Glomerular visceral epithelial cell (primary cell): ENCODE results near the gene MCM3.
A peak's percentile ranks its signal among the peaks of the same experiment; 100 is the strongest.

Experiments used
- DNase-seq: peaks from one replicate; pipeline ENCODE4 v3.0.0-alpha.2; 2016; ENCODE audit errors: extremely low spot score

MCM3 gene

GRCh38 chr6:52284460-52285176 lies at the start of gene MCM3:
MCM3 (minus strand) TSS chr6:52284742; CDS start chr6:52284674, 68 bp downstream.
- peak; percentile 100 for DNase-seq

GRCh38 chr6:52333840-52334200 lies 49.3 kb upstream of the MCM3 start:
- DNase-seq = no peak

GRCh38 chr6:52331793-52332457 lies 47.4 kb upstream of the MCM3 start:
- no peak for DNase-seq

- DNase-seq = no peak
Observed at GRCh38 chr6:52330470-52330869, 45.9 kb upstream of the MCM3 start.

- DNase-seq = no peak
Observed at GRCh38 chr6:52328729-52329128, 44.2 kb upstream of the MCM3 start.

GRCh38 chr6:52328303-52328662 lies 43.7 kb upstream of the MCM3 start:
- no peak for DNase-seq

GRCh38 chr6:52326540-52327364 lies 42.2 kb upstream of the MCM3 start:
- DNase-seq = peak; percentile 24

GRCh38 chr6:52325695-52326471 lies 41.3 kb upstream of the MCM3 start:
- DNase-seq = no peak

- no peak for DNase-seq
Observed at GRCh38 chr6:52324189-52324588, 39.6 kb upstream of the MCM3 start.

GRCh38 chr6:52317841-52318581 lies 33.5 kb upstream of the MCM3 start:
- peak; percentile 25 for DNase-seq

- DNase-seq = no peak
Observed at GRCh38 chr6:52317211-52317610, 32.7 kb upstream of the MCM3 start.

GRCh38 chr6:52314752-52315151 lies 30.2 kb upstream of the MCM3 start:
- DNase-seq = no peak

- DNase-seq = no peak
Observed at GRCh38 chr6:52312461-52312860, 27.9 kb upstream of the MCM3 start.

- no peak for DNase-seq
Observed at GRCh38 chr6:52310932-52311331, 26.4 kb upstream of the MCM3 start.

GRCh38 chr6:52307900-52308372 lies 23.4 kb upstream of the MCM3 start:
- DNase-seq = no peak

GRCh38 chr6:52306972-52307870 lies 22.7 kb upstream of the MCM3 start:
- DNase-seq = no peak

GRCh38 chr6:52305948-52306767 lies 21.6 kb upstream of the MCM3 start:
- DNase-seq = no peak

- DNase-seq = no peak
Observed at GRCh38 chr6:52305411-52305810, 20.9 kb upstream of the MCM3 start.

- no peak for DNase-seq
Observed at GRCh38 chr6:52304983-52305390, 20.4 kb upstream of the MCM3 start.
